H1 (cell line): ENCODE data around the gene AFG1L. TPM values are rescaled to one million over a fixed set of nuclear protein-coding genes. Genes with fewer than 3 reads are reported as not detected.

Source experiments
- CTCF ChIA-PET: fragments of 300-600 bp; sonication (Branson Sonifier 250); formaldehyde crosslinking; loops from one replicate; lab custom pipeline; 2021; ENCODE audit not compliant: partially characterized antibody; lab: Charles Lee
- POLR2A ChIA-PET: fragments of 300-600 bp; sonication (Branson Sonifier 250); formaldehyde crosslinking; loops from one replicate; lab custom pipeline; 2021; ENCODE audit warnings: inconsistent platforms; ENCODE audit not compliant: partially characterized antibody; lab: Charles Lee
- DNase-seq, 2 experiments: peaks; one replicate each; pipeline versions ENCODE4 v3.0.0 to v3.0.0-alpha.2; 2010 to 2022; ENCODE audit warnings: low spot score in 2 of 2, low read depth in 1 of 2, mixed read lengths in 1 of 2
- FAIRE-seq: peaks from 2 replicates; lab custom pipeline; 2011; peaks lifted over from hg19 to GRCh38; lab: Jason Lieb, UNC
- H2AFZ ChIP-seq: 2 replicates; pipeline ENCODE4 v1.8.1; 2012; ENCODE audit warnings: low read length, inconsistent platforms
- H2AK5ac ChIP-seq: 2 replicates; pipeline ENCODE4 v1.6.1; 2013; ENCODE audit warnings: low read depth, low read length
- H2BK120ac ChIP-seq: replicated peaks from 2 replicates; pipeline ENCODE3; 2013; ENCODE audit warnings: low read depth, low read length, inconsistent platforms
- H2BK12ac ChIP-seq: 2 replicates; pipeline ENCODE4 v1.6.1; 2013; ENCODE audit warnings: low read depth, low read length
- H2BK15ac ChIP-seq: 2 replicates; pipeline ENCODE4 v1.6.1; 2013; ENCODE audit warnings: low read length
- H2BK20ac ChIP-seq: 2 replicates; pipeline ENCODE4 v1.6.1; 2013; ENCODE audit warnings: low read length
- H2BK5ac ChIP-seq: 2 replicates; pipeline ENCODE4 v1.6.1; 2013; ENCODE audit warnings: low read depth, low read length
- H3K14ac ChIP-seq: 2 replicates; pipeline ENCODE4 v1.6.1; 2013; ENCODE audit warnings: inconsistent platforms; ENCODE audit not compliant: insufficient read length
- H3K18ac ChIP-seq: 2 replicates; pipeline ENCODE4 v1.6.1; 2013; ENCODE audit warnings: low read length; ENCODE audit errors: extremely low read depth
- H3K23ac ChIP-seq: 2 replicates; pipeline ENCODE4 v1.6.1; 2013; ENCODE audit warnings: inconsistent platforms; ENCODE audit not compliant: insufficient read length
- H3K23me2 ChIP-seq: 2 replicates; pipeline ENCODE4 v1.6.1; 2013; ENCODE audit warnings: low read depth, low read length
- H3K27ac ChIP-seq: 2 replicates; pipeline ENCODE4 v1.6.1; 2011; ENCODE audit warnings: low read depth, low read length, inconsistent platforms
- H3K27me3 ChIP-seq, 4 experiments: replicated peaks in 1 of 4; 1 replicate in 1 of 4; 2 replicates in 3 of 4; pipeline versions ENCODE4 v1.6.1 to v1.8.1; 2011 to 2013; ENCODE audit warnings: low read length in 3 of 4, mild to moderate bottlenecking in 3 of 4, inconsistent platforms in 2 of 4, mixed read lengths in 2 of 4, moderate library complexity in 1 of 4; ENCODE audit not compliant: control insufficient read depth in 3 of 4, insufficient read depth in 3 of 4; ENCODE audit errors: extremely low read depth in 1 of 4
- H3K36me3 ChIP-seq, 4 experiments: 2 replicates each; pipeline versions ENCODE4 v1.6.1 to v1.8.1; 2011 to 2013; ENCODE audit warnings: mild to moderate bottlenecking in 4 of 4, low read length in 3 of 4, moderate library complexity in 2 of 4, control low read depth in 1 of 4, inconsistent platforms in 1 of 4; ENCODE audit not compliant: insufficient read depth in 4 of 4, control insufficient read depth in 2 of 4
- H3K4ac ChIP-seq: replicated peaks from 2 replicates; pipeline ENCODE3; 2013; ENCODE audit warnings: low read length, low read depth, mixed read lengths, inconsistent platforms; ENCODE audit not compliant: insufficient read length
- H3K4me1 ChIP-seq, 4 experiments: replicated peaks in 1 of 4; 1 replicate in 1 of 4; 2 replicates in 3 of 4; pipeline versions ENCODE4 v1.6.1 to v1.8.1; 2011 to 2013; ENCODE audit warnings: low read length in 3 of 4, inconsistent platforms in 2 of 4, mixed read lengths in 1 of 4; ENCODE audit not compliant: insufficient read depth in 4 of 4, control insufficient read depth in 3 of 4
- H3K4me2 ChIP-seq, 2 experiments: 2 replicates each; pipeline versions ENCODE4 v1.6.1 to v1.8.1; 2011 to 2013; ENCODE audit warnings: low read depth in 2 of 2, low read length in 2 of 2, control low read depth in 1 of 2, inconsistent platforms in 1 of 2, mild to moderate bottlenecking in 1 of 2; ENCODE audit not compliant: insufficient read depth in 1 of 2
- H3K4me3 ChIP-seq, 4 experiments: fragments of 200-600, 300-600 bp in 1 of 4; sonication (generic), shearing (Covaris generic), sonication (Bioruptor Twin) in 1 of 4; 2 replicates each; pipeline versions ENCODE4 v1.5.1 to v1.8.1; 2011 to 2016; ENCODE audit warnings: low read length in 4 of 4, low read depth in 3 of 4, control low read depth in 2 of 4, inconsistent platforms in 2 of 4, mild to moderate bottlenecking in 2 of 4, mixed read lengths in 1 of 4, moderate library complexity in 1 of 4; ENCODE audit not compliant: insufficient read depth in 2 of 4; ENCODE audit errors: extremely low read depth in 1 of 4
- H3K56ac ChIP-seq: replicated peaks from 2 replicates; pipeline ENCODE3; 2013; ENCODE audit warnings: low read depth, mild to moderate bottlenecking, mixed read lengths, low read length, inconsistent platforms; ENCODE audit not compliant: insufficient read length
- H3K79me1 ChIP-seq: 2 replicates; pipeline ENCODE4 v1.6.1; 2013; ENCODE audit warnings: low read depth, low read length, control low read depth
- H3K79me2 ChIP-seq, 2 experiments: 2 replicates each; pipeline versions ENCODE4 v1.6.1 to v1.8.1; 2012 to 2013; ENCODE audit warnings: low read length in 2 of 2, mild to moderate bottlenecking in 2 of 2, inconsistent platforms in 1 of 2; ENCODE audit not compliant: insufficient read depth in 2 of 2, control insufficient read depth in 1 of 2
- H3K9ac ChIP-seq, 4 experiments: replicated peaks in 1 of 4; 1 replicate in 1 of 4; 2 replicates in 3 of 4; pipeline versions ENCODE4 v1.6.1 to v1.8.1; 2011 to 2013; ENCODE audit warnings: low read depth in 3 of 4, low read length in 3 of 4, control low read depth in 2 of 4, mild to moderate bottlenecking in 2 of 4, moderate library complexity in 2 of 4, inconsistent platforms in 1 of 4; ENCODE audit errors: extremely low read depth in 1 of 4
- H3K9me3 ChIP-seq, 2 experiments: 2 replicates each; pipeline versions ENCODE4 v1.6.1 to v1.8.1; 2012 to 2013; ENCODE audit warnings: mild to moderate bottlenecking in 2 of 2, moderate library complexity in 2 of 2, control low read depth in 1 of 2, inconsistent platforms in 1 of 2, low read depth in 1 of 2, low read length in 1 of 2, mixed read lengths in 1 of 2; ENCODE audit not compliant: insufficient read depth in 2 of 2
- H4K20me1 ChIP-seq, 2 experiments: replicated peaks in 1 of 2; 2 replicates each; pipeline versions ENCODE3 to v1.8.1; 2011 to 2013; ENCODE audit warnings: inconsistent platforms in 2 of 2, low read length in 2 of 2, mild to moderate bottlenecking in 1 of 2; ENCODE audit not compliant: insufficient read depth in 2 of 2, control insufficient read depth in 1 of 2
- H4K5ac ChIP-seq: 2 replicates; pipeline ENCODE4 v1.6.1; 2013; ENCODE audit warnings: low read length, low read depth, mixed read lengths, inconsistent platforms; ENCODE audit not compliant: insufficient read length
- H4K8ac ChIP-seq: 2 replicates; pipeline ENCODE4 v1.8.0; 2013; ENCODE audit warnings: mild to moderate bottlenecking, moderate library complexity, low read length, inconsistent platforms; ENCODE audit not compliant: insufficient read depth; ENCODE audit errors: extremely low read depth
- H4K91ac ChIP-seq: replicated peaks from 2 replicates; pipeline ENCODE3; 2013; ENCODE audit warnings: low read length, mixed read lengths, inconsistent platforms; ENCODE audit not compliant: insufficient read length
- CHD1 ChIP-seq: IDR thresholded peaks from 2 replicates; pipeline ENCODE4 v1.6.1; 2012; ENCODE audit warnings: low read depth, low read length, improper control_type of control experiment
- GABPA ChIP-seq: IDR thresholded peaks from 2 replicates; pipeline ENCODE4 v1.6.1; 2011; ENCODE audit warnings: mild to moderate bottlenecking, low read length, moderate library complexity, borderline replicate concordance; ENCODE audit not compliant: insufficient read depth
- HDAC2 ChIP-seq, 2 experiments: fragments of 300-600 bp in 1 of 2; sonication (generic) in 1 of 2; IDR thresholded peaks; 2 replicates each; pipeline ENCODE4 v1.6.1; 2011 to 2012; ENCODE audit warnings: low read depth in 2 of 2, low read length in 2 of 2, mild to moderate bottlenecking in 2 of 2, moderate library complexity in 2 of 2, borderline replicate concordance in 1 of 2, inconsistent platforms in 1 of 2
- KDM1A ChIP-seq: fragments of 200-600, 300-600 bp; sonication (generic); IDR thresholded peaks from 2 replicates; pipeline ENCODE4 v1.7.1; 2016; ENCODE audit warnings: mild to moderate bottlenecking, low read length, borderline replicate concordance
- RAD21 ChIP-seq, 2 experiments: IDR thresholded peaks in 1 of 2; conservative IDR thresholded peaks in 1 of 2; 2 replicates each; pipeline ENCODE4 v1.6.1; 2011; ENCODE audit warnings: low read depth in 2 of 2, low read length in 2 of 2, improper control_type of control experiment in 1 of 2, inconsistent platforms in 1 of 2, mild to moderate bottlenecking in 1 of 2, moderate library complexity in 1 of 2
- RNF2 ChIP-seq: fragments of 200-900, 300-1000 bp; sonication (generic); IDR thresholded peaks from 2 replicates; pipeline ENCODE4 v1.7.1; 2016; ENCODE audit warnings: borderline replicate concordance, low read depth, mild to moderate bottlenecking, antibody characterized with exemption, low read length; ENCODE audit not compliant: poor library complexity, severe bottlenecking; ENCODE audit errors: missing control alignments
- RXRA ChIP-seq: IDR thresholded peaks from 2 replicates; pipeline ENCODE4 v1.6.1; 2011; ENCODE audit warnings: low read depth, mild to moderate bottlenecking, low read length, moderate library complexity; ENCODE audit not compliant: insufficient read depth
- SIRT6 ChIP-seq: IDR thresholded peaks from one replicate; pipeline ENCODE4 v1.7.1; 2012; ENCODE audit warnings: low read length, inconsistent platforms
- TAF7 ChIP-seq: optimal IDR thresholded peaks from 2 replicates; pipeline ENCODE3; 2011; ENCODE audit warnings: low read depth, mild to moderate bottlenecking, inconsistent platforms, low read length, moderate library complexity, borderline replicate concordance
- TBP ChIP-seq: IDR thresholded peaks from 2 replicates; pipeline ENCODE4 v1.6.1; 2011; ENCODE audit warnings: low read depth, low read length, improper control_type of control experiment
- TCF12 ChIP-seq: IDR thresholded peaks from 2 replicates; pipeline ENCODE4 v1.6.1; 2011; ENCODE audit warnings: low read depth, mild to moderate bottlenecking, low read length
- WGBS, 2 experiments: shearing (Covaris generic) in 1 of 2; methylation state at CpG; one replicate each; pipeline versions ENCODE4 v1.1.6 to v1.1.7; 2013 to 2015; ENCODE audit warnings: low lambda C conversion rate in 2 of 2, mixed read lengths in 2 of 2, inconsistent platforms in 1 of 2, low coverage in 1 of 2, missing lambda C conversion rate in 1 of 2; ENCODE audit not compliant: insufficient replicate concordance in 2 of 2, insufficient coverage in 1 of 2, insufficient read length in 1 of 2; ENCODE audit errors: extremely low coverage in 1 of 2, missing lambda C conversion rate in 1 of 2; 5-methylcytosine and 5-hydroxymethylcytosine counted together
- polyA plus RNA-seq, 7 experiments: library from polyadenylated mRNA; depleted of rRNA in 3 of 7; stranded (reverse) in 5 of 7; unstranded in 2 of 7; fragments of >200 nt in 5 of 7; fragments of 200-250 nt in 2 of 7; gene quantifications; 1 replicate in 5 of 7; 2 replicates in 1 of 7; 4 replicates in 1 of 7; pipeline versions ENCODE4 v1.2.1 to v1.2.3, GENCODE V29; 2011 to 2013; ENCODE audit warnings: missing spikeins in 2 of 7, mixed read lengths in 2 of 7
- total RNA-seq: library from RNA; stranded (reverse); fragmentation: NEBNext Ultra II Directional; extraction: Animal tissue kit (Norgen Biotek cat#: 25700); gene quantifications from 2 replicates; pipeline ENCODE4 v1.2.1, GENCODE V29; 2021
- TF ChIP-seq, protein P1 (sequence below): IDR thresholded peaks from 2 replicates; pipeline ENCODE4 v1.6.1; 2011; ENCODE audit warnings: low read depth, mild to moderate bottlenecking, low read length; ENCODE audit not compliant: insufficient read depth

AFG1L gene
- total and polyA plus RNA-seq, 2 of the 8 experiments (the other 6 are each of a cell fraction or from before 2014, with no cell fraction given) = 0.98 to 5.7 TPM

GRCh38 chr6:108563292-108563691, 268.4 kb downstream of the AFG1L start:
- Histone ChIP-seq H3K56ac (no peak overlapping the region), H2AFZ (no peak overlapping the region), H2BK20ac (no peak overlapping the region), H3K4me1 (peaks cover 0 to 8% (median 1%) of the 10 kb centered on the region in 4 experiments; a peak in 4 of 7 replicates), H3K23me2 (peaks cover 15% of the 10 kb centered on the region), H4K91ac (no peak overlapping the region), H3K9ac (no peak overlapping the region), H3K27me3 (peaks cover 0 to 10% (median 5%) of the 10 kb centered on the region in 4 experiments; a peak in 5 of 7 replicates), H2BK15ac (no peak overlapping the region), H2BK5ac (no peak overlapping the region), H3K4me2 (peak overlapping the region; percentile 97 to 98; a peak in 2 of 4 replicates), H3K4me3 (peak overlapping the region; percentile 68 to 99 (median 83); a peak in 5 of 8 replicates), H3K23ac (no peak overlapping the region), H3K18ac (no peak overlapping the region), H4K20me1 (peaks cover 5 to 6% of the 10 kb centered on the region in 2 experiments), H3K27ac (no peak overlapping the region), H3K36me3 (peaks cover 0 to 3% (median 0%) of the 10 kb centered on the region in 4 experiments; a peak in 1 of 8 replicates), H3K14ac (no peak overlapping the region), H2BK120ac (no peak overlapping the region), H4K5ac (no peak overlapping the region), H3K79me2 (peaks cover 3 to 56% of the 10 kb centered on the region in 2 experiments), H3K79me1 (no peaks in the 10 kb centered on the region), H2BK12ac (no peak overlapping the region), H4K8ac (no peak overlapping the region), H3K9me3 (no peaks in the 10 kb centered on the region), H2AK5ac (no peak overlapping the region), H3K4ac (no peak overlapping the region)
- CTCF ChIA-PET = no interaction called here
- DNase-seq (no peak), FAIRE-seq (no peak)
- POLR2A ChIA-PET = interaction anchor here (0.7 to 2.4 kb wide), 12 partner anchors 10 to 248 kb away, joined by 3 to 12 read pairs (median 4); no protein-coding TSS in a partner anchor
- WGBS, 2 experiments = 41% methylated on average over 8 of the region's 8 CpGs; no CpG with 5 or more reads in 1 of the 2 experiments
- TF ChIP-seq GABPA (no peak), TBP (no peak), TAF7 (no peak), KDM1A (no peak), CHD1 (no peak), RNF2 (no peak), RAD21 (IDR thresholded peaks at IDR 0.05 in 1 of 2, conservative IDR thresholded peaks at IDR 0.05 in 1 of 2; ENCODE audit: low read depth in 2 of 2, low read length in 2 of 2) (no peak), RXRA (no peak), HDAC2 (IDR thresholded peaks at IDR 0.05; ENCODE audit: borderline replicate concordance in 1 of 2, low read depth in 2 of 2, low read length in 2 of 2) (no peak), TCF12 (no peak), SIRT6 (no peak)
- TF ChIP-seq, protein P1, sequence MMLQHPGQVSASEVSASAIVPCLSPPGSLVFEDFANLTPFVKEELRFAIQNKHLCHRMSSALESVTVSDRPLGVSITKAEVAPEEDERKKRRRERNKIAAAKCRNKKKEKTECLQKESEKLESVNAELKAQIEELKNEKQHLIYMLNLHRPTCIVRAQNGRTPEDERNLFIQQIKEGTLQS = no peak
